Measurements from ENCODE around the gene PEAK3.

Gene PEAK3

DNA sequence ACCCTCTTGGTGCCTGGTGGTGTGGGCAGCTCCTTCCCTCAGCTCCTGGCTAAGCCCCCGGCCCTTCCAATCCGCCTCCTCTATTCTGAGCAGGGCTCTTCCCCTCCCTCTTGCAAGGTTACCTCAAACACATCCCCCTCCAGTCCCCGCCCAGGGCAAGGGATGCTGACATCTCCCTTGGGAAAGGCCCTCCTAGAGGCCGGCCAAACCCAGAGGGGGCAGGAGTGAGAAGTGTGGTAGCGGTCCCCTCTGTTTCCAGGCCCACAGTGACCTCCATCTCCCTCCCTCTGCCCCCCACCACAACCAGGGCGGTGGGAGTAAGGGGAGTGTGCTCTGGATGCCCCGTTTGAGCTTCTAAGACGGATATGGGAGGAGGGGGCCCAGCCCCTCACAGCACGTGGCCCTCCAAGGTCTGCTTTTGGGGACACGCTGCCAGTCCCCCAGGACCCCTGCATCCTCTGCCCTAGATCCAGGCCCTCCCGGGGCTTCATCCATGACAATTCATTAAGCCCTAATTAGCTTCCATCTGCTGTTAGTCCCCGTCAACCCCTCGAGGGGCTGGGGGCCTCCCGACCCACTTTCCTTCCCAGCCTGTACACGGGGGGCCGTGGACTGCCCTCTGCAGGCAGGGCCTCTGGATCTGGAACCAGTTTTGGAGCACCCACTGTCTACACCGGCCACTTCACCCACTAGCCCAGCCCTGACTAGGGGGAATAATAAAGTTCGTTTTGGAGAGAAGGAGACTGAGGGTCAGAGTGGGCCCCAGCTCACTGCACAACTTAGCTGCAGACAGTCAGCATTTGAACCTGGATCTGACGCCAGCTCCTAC is 23.7 kb upstream of the PEAK3 start:
- Histone ChIP-seq H3K36me3 (ENCODE audit: control insufficient read depth in 1 of 2, insufficient read depth in 2 of 2, low read depth in 1 of 2, low read length in 2 of 2) (no peaks in the 10 kb centered on the region), H3K9me3 (ENCODE audit: control insufficient read depth, low read length) (no peaks in the 10 kb centered on the region), H3K14ac (ENCODE audit: low read length in 2 of 2) (no peak overlapping the region), H3K27me3 (ENCODE audit: control insufficient read depth in 1 of 2, insufficient read depth in 1 of 2, low read length in 2 of 2) (peaks cover 69 to 72% of the 10 kb centered on the region in 2 experiments), H2BK120ac (ENCODE audit: low read depth, low read length) (no peak overlapping the region), H3K27ac (ENCODE audit: low read length, poor library complexity, severe bottlenecking) (no peak overlapping the region), H2AFZ (ENCODE audit: low read depth, low read length) (no peak overlapping the region), H2BK12ac (ENCODE audit: low read length in 2 of 2) (no peak overlapping the region), H4K8ac (ENCODE audit: low read length) (no peak overlapping the region), H3K79me1 (replicated peaks; ENCODE audit: low read length, poor library complexity, severe bottlenecking) (no peaks in the 10 kb centered on the region), H4K91ac (ENCODE audit: low read length) (no peak overlapping the region), H2BK5ac (ENCODE audit: low read depth, low read length, poor library complexity, severe bottlenecking) (no peak overlapping the region), H3K23ac (ENCODE audit: low read length in 2 of 2) (no peak overlapping the region), H3K4me2 (ENCODE audit: low read length, poor library complexity, severe bottlenecking) (no peak overlapping the region), H3K18ac (ENCODE audit: low read depth in 1 of 2, low read length in 2 of 2) (no peak overlapping the region), H2BK15ac (ENCODE audit: low read depth, poor library complexity, severe bottlenecking) (no peak overlapping the region), H3K4me3 (ENCODE audit: insufficient read depth in 1 of 2, low read depth in 1 of 2, low read length in 2 of 2) (no peak overlapping the region), H3K4ac (ENCODE audit: low read depth in 1 of 2, low read length in 2 of 2) (no peak overlapping the region), H2AK5ac (ENCODE audit: low read length, severe bottlenecking) (no peak overlapping the region), H3K4me1 (ENCODE audit: control insufficient read depth, insufficient read depth, low read depth, low read length) (peaks cover 17% of the 10 kb centered on the region), H3K9ac (ENCODE audit: low read length) (no peak overlapping the region)
- no peak for DNase-seq
- 85% methylated on average over 18 of the region's 19 CpGs for WGBS

DNA sequence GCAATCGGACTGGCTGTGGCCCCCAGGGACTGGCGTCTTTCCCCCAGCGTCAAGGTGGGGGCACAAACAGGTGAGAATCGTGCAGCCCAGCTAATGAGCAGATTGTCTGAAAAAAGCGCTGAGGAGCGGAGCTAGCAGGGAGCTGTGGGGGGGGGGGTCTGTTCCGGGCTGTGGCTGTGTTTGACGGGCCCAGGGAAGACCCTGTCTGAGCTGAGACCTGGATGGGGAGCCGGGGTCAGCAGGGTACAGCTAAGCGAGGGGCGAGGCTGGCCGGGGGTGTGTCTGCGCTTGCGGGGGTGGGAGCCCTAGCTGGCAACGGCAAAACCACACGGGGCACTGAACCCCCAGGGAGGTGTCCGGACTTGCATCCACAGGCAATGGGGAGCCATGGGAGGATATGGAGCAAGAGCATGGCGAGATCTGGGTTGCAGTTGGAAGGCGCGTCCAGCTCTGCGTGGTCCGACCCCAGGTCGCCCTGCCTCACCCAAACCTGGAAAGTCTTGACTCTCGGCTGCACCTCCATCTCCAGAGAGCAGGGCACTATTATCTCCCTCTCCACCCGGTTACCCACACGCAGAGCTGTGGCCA is 21.3 kb upstream of the PEAK3 start:
- 89% methylated on average over 26 of the region's 26 CpGs for WGBS

DNA sequence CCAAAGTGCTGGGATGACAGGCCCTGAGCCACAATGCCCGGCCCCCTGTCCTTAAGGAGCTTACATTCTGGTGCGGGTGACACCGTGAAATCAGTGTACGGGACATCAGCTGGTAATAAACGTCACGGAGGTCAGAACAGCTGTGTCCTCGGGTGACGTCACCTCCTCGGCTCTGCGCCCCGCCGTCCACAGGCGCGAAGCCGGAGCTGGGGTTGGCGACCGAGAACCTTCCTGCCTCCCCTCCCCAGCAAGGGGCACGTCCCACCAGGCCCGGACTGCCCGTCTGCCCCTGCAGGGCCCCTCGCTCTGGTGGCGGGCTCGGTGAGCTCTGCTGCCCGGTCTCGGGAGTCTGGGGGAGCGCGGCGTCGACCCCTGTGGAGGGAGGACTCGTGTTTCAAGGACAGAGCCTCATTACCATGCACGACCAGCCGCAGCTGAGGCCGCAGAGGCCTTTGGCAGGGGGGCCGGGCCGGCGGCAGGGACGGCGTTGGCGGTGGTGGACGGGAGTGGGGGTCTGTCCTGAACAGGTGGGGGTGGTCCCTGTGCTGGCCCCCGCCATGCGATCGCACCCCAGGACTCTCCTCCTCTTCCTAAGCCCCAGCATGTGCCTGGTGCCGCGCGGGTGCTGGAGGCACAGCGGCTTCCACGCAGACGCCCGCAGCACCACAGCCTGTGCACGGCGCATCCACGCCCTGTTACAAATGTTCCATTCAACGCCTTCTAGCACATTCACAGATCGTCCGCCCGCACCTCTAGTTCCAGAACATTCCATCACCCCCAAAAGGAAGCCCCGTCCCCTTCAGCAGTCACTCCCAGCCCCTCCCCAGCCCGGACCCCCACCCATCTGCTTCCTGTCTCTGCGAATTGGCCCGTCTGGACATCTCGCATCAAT is 20.6 kb upstream of the PEAK3 start:
- H3K9me3 ChIP-seq (ENCODE audit: control insufficient read depth, low read length) = no peaks in the 10 kb centered on the region
- peak overlapping the region in 1 of 2 experiments; percentile 48 for H3K23ac ChIP-seq (ENCODE audit: low read length in 2 of 2)
- H4K91ac ChIP-seq (ENCODE audit: low read length) = peak overlapping the region; percentile 18
- DNase-seq = peak; percentile 45
- H3K14ac ChIP-seq (ENCODE audit: low read length in 2 of 2) = no peak overlapping the region
- peak overlapping the region; percentile 14 to 44 for H3K4me3 ChIP-seq (ENCODE audit: insufficient read depth in 1 of 2, low read depth in 1 of 2, low read length in 2 of 2)
- H2AFZ ChIP-seq (ENCODE audit: low read depth, low read length) = no peak overlapping the region
- no peak overlapping the region for H2AK5ac ChIP-seq (ENCODE audit: low read length, severe bottlenecking)
- H3K27me3 ChIP-seq (ENCODE audit: control insufficient read depth in 1 of 2, insufficient read depth in 1 of 2, low read length in 2 of 2) = peaks cover 53% of the 10 kb centered on the region in 2 experiments
- H2BK120ac ChIP-seq (ENCODE audit: low read depth, low read length) = no peak overlapping the region
- 51% methylated on average over 51 of the region's 62 CpGs for WGBS
- no peak overlapping the region for H2BK15ac ChIP-seq (ENCODE audit: low read depth, poor library complexity, severe bottlenecking)
- H3K4me2 ChIP-seq (ENCODE audit: low read length, poor library complexity, severe bottlenecking) = no peak overlapping the region
- H3K9ac ChIP-seq (ENCODE audit: low read length) = no peak overlapping the region
- H2BK5ac ChIP-seq (ENCODE audit: low read depth, low read length, poor library complexity, severe bottlenecking) = no peak overlapping the region
- H3K18ac ChIP-seq (ENCODE audit: low read depth in 1 of 2, low read length in 2 of 2) = no peak overlapping the region
- peak overlapping the region; percentile 19 for H4K8ac ChIP-seq (ENCODE audit: low read length)
- H3K36me3 ChIP-seq (ENCODE audit: control insufficient read depth in 1 of 2, insufficient read depth in 2 of 2, low read depth in 1 of 2, low read length in 2 of 2) = no peaks in the 10 kb centered on the region
- no peak overlapping the region for H3K4ac ChIP-seq (ENCODE audit: low read depth in 1 of 2, low read length in 2 of 2)
- H3K27ac ChIP-seq (ENCODE audit: low read length, poor library complexity, severe bottlenecking) = no peak overlapping the region
- peaks cover 8% of the 10 kb centered on the region for H3K4me1 ChIP-seq (ENCODE audit: control insufficient read depth, insufficient read depth, low read depth, low read length)
- H3K79me1 ChIP-seq (replicated peaks; ENCODE audit: low read length, poor library complexity, severe bottlenecking) = no peaks in the 10 kb centered on the region
- H2BK12ac ChIP-seq (ENCODE audit: low read length in 2 of 2) = no peak overlapping the region

More for the DNA sequence above, 21.3 kb upstream of the PEAK3 start:
- Histone ChIP-seq H3K23ac (ENCODE audit: low read length in 2 of 2) (no peak overlapping the region), H3K36me3 (ENCODE audit: control insufficient read depth in 1 of 2, insufficient read depth in 2 of 2, low read depth in 1 of 2, low read length in 2 of 2) (no peaks in the 10 kb centered on the region), H2BK120ac (ENCODE audit: low read depth, low read length) (no peak overlapping the region), H2BK15ac (ENCODE audit: low read depth, poor library complexity, severe bottlenecking) (no peak overlapping the region), H4K91ac (ENCODE audit: low read length) (no peak overlapping the region), H2BK12ac (ENCODE audit: low read length in 2 of 2) (no peak overlapping the region), H3K9ac (ENCODE audit: low read length) (no peak overlapping the region), H3K9me3 (ENCODE audit: control insufficient read depth, low read length) (no peaks in the 10 kb centered on the region), H3K4ac (ENCODE audit: low read depth in 1 of 2, low read length in 2 of 2) (no peak overlapping the region), H3K4me3 (ENCODE audit: insufficient read depth in 1 of 2, low read depth in 1 of 2, low read length in 2 of 2) (no peak overlapping the region), H3K4me1 (ENCODE audit: control insufficient read depth, insufficient read depth, low read depth, low read length) (peaks cover 12% of the 10 kb centered on the region), H2AFZ (ENCODE audit: low read depth, low read length) (no peak overlapping the region), H3K27ac (ENCODE audit: low read length, poor library complexity, severe bottlenecking) (no peak overlapping the region), H4K8ac (ENCODE audit: low read length) (no peak overlapping the region), H3K27me3 (ENCODE audit: control insufficient read depth in 1 of 2, insufficient read depth in 1 of 2, low read length in 2 of 2) (peaks cover 57% of the 10 kb centered on the region in 2 experiments), H2AK5ac (ENCODE audit: low read length, severe bottlenecking) (no peak overlapping the region), H3K4me2 (ENCODE audit: low read length, poor library complexity, severe bottlenecking) (no peak overlapping the region), H3K18ac (ENCODE audit: low read depth in 1 of 2, low read length in 2 of 2) (no peak overlapping the region), H3K14ac (ENCODE audit: low read length in 2 of 2) (no peak overlapping the region), H2BK5ac (ENCODE audit: low read depth, low read length, poor library complexity, severe bottlenecking) (no peak overlapping the region), H3K79me1 (replicated peaks; ENCODE audit: low read length, poor library complexity, severe bottlenecking) (no peaks in the 10 kb centered on the region)
- no peak for DNase-seq

DNA sequence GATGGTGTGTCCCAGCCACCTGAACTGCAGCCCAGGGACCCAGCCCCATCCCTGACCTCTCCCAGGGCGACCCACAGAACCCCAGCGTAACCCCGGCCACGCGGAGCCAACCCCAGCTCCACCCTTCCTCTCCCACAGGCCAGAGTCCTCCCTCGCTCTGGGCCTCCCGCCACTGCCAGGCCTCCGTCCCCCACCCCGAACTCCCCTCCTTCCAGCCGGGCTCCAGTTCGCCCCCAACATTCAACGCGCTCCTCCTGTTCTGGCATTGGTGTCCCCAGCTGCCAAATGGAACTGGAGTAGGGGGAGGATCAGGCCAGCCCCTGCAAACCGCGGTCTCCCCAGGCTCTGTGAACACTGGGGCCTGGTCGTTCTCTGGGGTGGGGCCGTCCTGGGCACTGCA is 18.6 kb upstream of the PEAK3 start:
- Histone ChIP-seq H3K79me1 (replicated peaks; ENCODE audit: low read length, poor library complexity, severe bottlenecking) (no peaks in the 10 kb centered on the region), H3K27ac (ENCODE audit: low read length, poor library complexity, severe bottlenecking) (no peak overlapping the region), H2AFZ (ENCODE audit: low read depth, low read length) (no peak overlapping the region), H4K8ac (ENCODE audit: low read length) (no peak overlapping the region), H3K9me3 (ENCODE audit: control insufficient read depth, low read length) (no peaks in the 10 kb centered on the region), H3K36me3 (ENCODE audit: control insufficient read depth in 1 of 2, insufficient read depth in 2 of 2, low read depth in 1 of 2, low read length in 2 of 2) (no peaks in the 10 kb centered on the region), H2AK5ac (ENCODE audit: low read length, severe bottlenecking) (no peak overlapping the region), H3K23ac (ENCODE audit: low read length in 2 of 2) (no peak overlapping the region), H2BK12ac (ENCODE audit: low read length in 2 of 2) (no peak overlapping the region), H3K27me3 (ENCODE audit: control insufficient read depth in 1 of 2, insufficient read depth in 1 of 2, low read length in 2 of 2) (peaks cover 36 to 40% of the 10 kb centered on the region in 2 experiments), H3K4me1 (ENCODE audit: control insufficient read depth, insufficient read depth, low read depth, low read length) (peaks cover 8% of the 10 kb centered on the region), H3K4ac (ENCODE audit: low read depth in 1 of 2, low read length in 2 of 2) (no peak overlapping the region), H2BK120ac (ENCODE audit: low read depth, low read length) (no peak overlapping the region), H3K9ac (ENCODE audit: low read length) (no peak overlapping the region), H2BK15ac (ENCODE audit: low read depth, poor library complexity, severe bottlenecking) (no peak overlapping the region), H3K18ac (ENCODE audit: low read depth in 1 of 2, low read length in 2 of 2) (no peak overlapping the region), H4K91ac (ENCODE audit: low read length) (peak overlapping the region; percentile 20), H3K4me2 (ENCODE audit: low read length, poor library complexity, severe bottlenecking) (no peak overlapping the region), H3K4me3 (ENCODE audit: insufficient read depth in 1 of 2, low read depth in 1 of 2, low read length in 2 of 2) (no peak overlapping the region), H3K14ac (ENCODE audit: low read length in 2 of 2) (peak overlapping the region in 1 of 2 experiments; percentile 36), H2BK5ac (ENCODE audit: low read depth, low read length, poor library complexity, severe bottlenecking) (no peak overlapping the region)
- no peak for DNase-seq
- WGBS = 89% methylated on average over 17 of the region's 17 CpGs

All from mesenchymal stem cell (in vitro differentiated cells and primary cell).